NB4 (cell line): ENCODE data around the gene SLC34A1.

Source experiments
- MYC ChIP-seq: IDR thresholded peaks from 2 replicates; pipeline ENCODE4 v1.6.1; 2011; ENCODE audit warnings: low read depth, low read length
- POLR2A ChIP-seq: IDR thresholded peaks from 2 replicates; pipeline ENCODE4 v1.6.1; 2011; ENCODE audit warnings: mild to moderate bottlenecking; ENCODE audit not compliant: insufficient read length; ENCODE audit errors: extremely low read depth
- TF ChIP-seq, protein P1 (sequence below): IDR thresholded peaks from 2 replicates; pipeline ENCODE4 v1.6.1; 2011; ENCODE audit warnings: low read depth, low read length
- TF ChIP-seq, protein P2 (sequence below): IDR thresholded peaks from one replicate; pipeline ENCODE4 v1.5.1; 2012; ENCODE audit warnings: low read depth, low read length

GRCh38 chr5:177419046-177419445, 34.8 kb downstream of the SLC34A1 start:
- TF ChIP-seq, protein P1, sequence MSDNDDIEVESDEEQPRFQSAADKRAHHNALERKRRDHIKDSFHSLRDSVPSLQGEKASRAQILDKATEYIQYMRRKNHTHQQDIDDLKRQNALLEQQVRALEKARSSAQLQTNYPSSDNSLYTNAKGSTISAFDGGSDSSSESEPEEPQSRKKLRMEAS = no peak
- TF ChIP-seq POLR2A (no peak), MYC (no peak)
- TF ChIP-seq, protein P2, sequence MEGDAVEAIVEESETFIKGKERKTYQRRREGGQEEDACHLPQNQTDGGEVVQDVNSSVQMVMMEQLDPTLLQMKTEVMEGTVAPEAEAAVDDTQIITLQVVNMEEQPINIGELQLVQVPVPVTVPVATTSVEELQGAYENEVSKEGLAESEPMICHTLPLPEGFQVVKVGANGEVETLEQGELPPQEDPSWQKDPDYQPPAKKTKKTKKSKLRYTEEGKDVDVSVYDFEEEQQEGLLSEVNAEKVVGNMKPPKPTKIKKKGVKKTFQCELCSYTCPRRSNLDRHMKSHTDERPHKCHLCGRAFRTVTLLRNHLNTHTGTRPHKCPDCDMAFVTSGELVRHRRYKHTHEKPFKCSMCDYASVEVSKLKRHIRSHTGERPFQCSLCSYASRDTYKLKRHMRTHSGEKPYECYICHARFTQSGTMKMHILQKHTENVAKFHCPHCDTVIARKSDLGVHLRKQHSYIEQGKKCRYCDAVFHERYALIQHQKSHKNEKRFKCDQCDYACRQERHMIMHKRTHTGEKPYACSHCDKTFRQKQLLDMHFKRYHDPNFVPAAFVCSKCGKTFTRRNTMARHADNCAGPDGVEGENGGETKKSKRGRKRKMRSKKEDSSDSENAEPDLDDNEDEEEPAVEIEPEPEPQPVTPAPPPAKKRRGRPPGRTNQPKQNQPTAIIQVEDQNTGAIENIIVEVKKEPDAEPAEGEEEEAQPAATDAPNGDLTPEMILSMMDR = no peak
